Body of pancreas (tissue), 4 donors: Measurements from ENCODE around the gene CTNNA2. TPM values are rescaled to one million over a fixed set of nuclear protein-coding genes. Genes with fewer than 3 reads are reported as not detected.

Source experiments
- ATAC-seq: fragments of 150-250 bp; one replicate; pipeline ENCODE4 v1.9.1; 2016
- DNase-seq, 4 donors: peaks; one replicate each; pipeline ENCODE4 v3.0.0-alpha.2; 2019
- H3K27ac ChIP-seq, 4 donors: fragments of 200-600 bp; sonication (generic); 1 replicate in 3 of 4; 2 replicates in 1 of 4; pipeline versions ENCODE4 v1.5.1 to v1.6.1; 2016 to 2019; ENCODE audit warnings: mild to moderate bottlenecking in 1 of 4, mixed read lengths in 1 of 4, moderate library complexity in 1 of 4
- H3K27me3 ChIP-seq, 2 donors: fragments of 200-600 bp; sonication (generic); one replicate each; pipeline ENCODE4 v1.6.0; 2016; ENCODE audit warnings: mild to moderate bottlenecking in 1 of 2
- H3K36me3 ChIP-seq, 2 donors: fragments of 200-600 bp; sonication (generic); replicated peaks in 1 of 2; 2 replicates each; pipeline ENCODE4 v1.5.1; 2016; ENCODE audit warnings: low read depth in 2 of 2; ENCODE audit not compliant: insufficient read depth in 1 of 2
- H3K4me1 ChIP-seq: fragments of 200-600 bp; sonication (generic); one replicate; pipeline ENCODE4 v1.6.0; 2016
- H3K4me3 ChIP-seq, 2 donors: fragments of 200-600 bp; sonication (generic); 1 replicate in 1 of 2; 2 replicates in 1 of 2; pipeline ENCODE4 v1.5.1; 2016 to 2019
- H3K9me3 ChIP-seq, 3 donors: fragments of 200-600 bp; sonication (generic); 1 replicate in 2 of 3; 2 replicates in 1 of 3; pipeline ENCODE4 v1.5.1; 2016
- POLR2A ChIP-seq, 3 donors: fragments of 450-650 bp; IDR thresholded peaks; one replicate each; pipeline ENCODE4 v1.6.1; 2016; ENCODE audit warnings: antibody characterized with exemption in 3 of 3, mild to moderate bottlenecking in 2 of 3
- WGBS, 2 donors: methylation state at CpG; one replicate each; pipeline ENCODE4 v1.1.5; 2017; 5-methylcytosine and 5-hydroxymethylcytosine counted together
- intact Hi-C: fragments of 100-400 bp; cut with DNase I; formaldehyde crosslinking; loops from one replicate; pipeline ENCODE4 v1.15.1; 2023
- total RNA-seq, 2 donors: library from RNA; depleted of rRNA; stranded (reverse); fragments of >200 nt; gene quantifications; one replicate each; pipeline ENCODE4 v1.1.0, GENCODE V29; 2016
- TF ChIP-seq, protein P1 (sequence below), 7 experiments: fragments of 450-650 bp in 4 of 7; fragments of 200-600 bp in 3 of 7; sonication (generic) in 3 of 7; IDR thresholded peaks; one replicate each; pipeline ENCODE4 v1.5.1; 2016 to 2019; ENCODE audit warnings: antibody characterized with exemption in 7 of 7

The CTNNA2 gene
- total RNA-seq, 2 donors from 2014 or later, result 0.52 to 29.3 TPM

DNA sequence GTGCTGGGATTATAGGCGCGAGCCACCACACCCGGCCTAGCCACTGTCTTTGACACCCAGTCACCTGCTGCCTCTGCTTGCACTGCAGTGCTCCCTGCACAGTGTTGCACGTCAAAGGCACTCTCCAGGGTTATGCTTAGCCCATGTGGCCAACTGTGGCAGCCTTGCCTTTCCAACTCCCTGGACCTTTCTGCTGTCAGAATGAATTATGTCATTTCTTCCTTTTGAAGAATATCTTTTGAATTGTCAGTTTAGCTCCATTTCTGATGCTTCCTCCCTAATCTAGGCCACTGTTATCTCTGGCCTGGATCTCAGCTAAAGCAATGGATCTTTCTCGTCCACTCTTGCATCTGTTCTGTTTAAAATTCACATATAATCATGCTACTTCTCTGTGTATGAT, 821.0 kb downstream of the CTNNA2 start:
- ATAC-seq (no peak), DNase-seq (no peak)
- no peak for TF ChIP-seq POLR2A (IDR thresholded peaks at IDR 0.05)
- TF ChIP-seq, protein P1, sequence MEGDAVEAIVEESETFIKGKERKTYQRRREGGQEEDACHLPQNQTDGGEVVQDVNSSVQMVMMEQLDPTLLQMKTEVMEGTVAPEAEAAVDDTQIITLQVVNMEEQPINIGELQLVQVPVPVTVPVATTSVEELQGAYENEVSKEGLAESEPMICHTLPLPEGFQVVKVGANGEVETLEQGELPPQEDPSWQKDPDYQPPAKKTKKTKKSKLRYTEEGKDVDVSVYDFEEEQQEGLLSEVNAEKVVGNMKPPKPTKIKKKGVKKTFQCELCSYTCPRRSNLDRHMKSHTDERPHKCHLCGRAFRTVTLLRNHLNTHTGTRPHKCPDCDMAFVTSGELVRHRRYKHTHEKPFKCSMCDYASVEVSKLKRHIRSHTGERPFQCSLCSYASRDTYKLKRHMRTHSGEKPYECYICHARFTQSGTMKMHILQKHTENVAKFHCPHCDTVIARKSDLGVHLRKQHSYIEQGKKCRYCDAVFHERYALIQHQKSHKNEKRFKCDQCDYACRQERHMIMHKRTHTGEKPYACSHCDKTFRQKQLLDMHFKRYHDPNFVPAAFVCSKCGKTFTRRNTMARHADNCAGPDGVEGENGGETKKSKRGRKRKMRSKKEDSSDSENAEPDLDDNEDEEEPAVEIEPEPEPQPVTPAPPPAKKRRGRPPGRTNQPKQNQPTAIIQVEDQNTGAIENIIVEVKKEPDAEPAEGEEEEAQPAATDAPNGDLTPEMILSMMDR (IDR thresholded peaks at IDR 0.05), result no peak
- intact Hi-C loops, result no loop called here
- Histone ChIP-seq H3K36me3 (no peaks in the 10 kb centered on the region), H3K4me3 (no peak overlapping the region), H3K27ac (no peak overlapping the region), H3K9me3 (no peaks in the 10 kb centered on the region), H3K4me1 (no peaks in the 10 kb centered on the region), H3K27me3 (no peaks in the 10 kb centered on the region)
- WGBS, 2 donors, result 69 to 74% methylated on average over 5 of the region's 5 CpGs

DNA sequence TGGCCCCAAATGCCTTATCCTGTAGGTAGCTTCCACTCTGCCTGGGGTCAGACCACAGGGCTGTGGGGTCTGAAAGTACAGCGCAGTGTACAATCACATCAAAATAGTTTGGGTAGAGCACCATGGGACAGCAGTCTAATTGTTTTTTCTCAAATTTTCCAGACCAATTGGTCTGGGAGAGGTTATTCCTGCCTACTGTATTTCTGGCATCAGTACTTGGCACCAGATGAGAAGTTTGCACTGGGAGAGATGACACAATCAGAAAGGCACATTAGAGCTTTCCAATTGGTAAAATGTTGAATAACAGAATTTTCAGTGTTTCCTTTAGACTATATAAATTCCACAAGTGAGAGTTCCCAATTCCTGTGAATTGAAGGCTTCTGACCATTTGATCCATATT, 822.6 kb downstream of the CTNNA2 start:
- WGBS, 2 donors, result 78 to 95% methylated on average over 1 of the region's 1 CpG
- TF ChIP-seq, protein P1 (IDR thresholded peaks at IDR 0.05), result no peak
- no peak for TF ChIP-seq POLR2A (IDR thresholded peaks at IDR 0.05)
- Histone ChIP-seq H3K36me3 (no peaks in the 10 kb centered on the region), H3K4me3 (no peak overlapping the region), H3K4me1 (no peaks in the 10 kb centered on the region), H3K27me3 (no peaks in the 10 kb centered on the region), H3K27ac (no peak overlapping the region), H3K9me3 (no peaks in the 10 kb centered on the region)
- ATAC-seq (no peak), DNase-seq (no peak)
- intact Hi-C loops, result no loop called here

DNA sequence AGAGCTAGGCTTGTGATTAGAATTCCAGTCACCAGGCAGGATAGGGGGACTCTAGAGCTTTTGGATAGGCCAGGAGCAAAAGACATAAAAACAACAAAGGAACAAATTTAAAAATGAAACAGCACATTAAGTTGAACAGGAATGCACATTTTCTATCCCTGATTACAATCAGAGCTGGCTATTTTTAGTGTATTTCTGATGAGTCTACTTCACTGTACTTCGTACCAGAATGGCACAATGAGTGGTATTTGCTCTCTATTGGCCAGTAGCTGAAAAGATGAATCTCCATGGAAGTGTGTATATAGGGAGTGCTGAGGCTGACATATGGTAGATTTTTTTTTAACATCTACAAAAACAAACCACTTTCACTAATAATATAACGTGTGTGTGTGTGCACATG, 825.9 kb downstream of the CTNNA2 start:
- Histone ChIP-seq H3K36me3 (no peaks in the 10 kb centered on the region), H3K9me3 (no peaks in the 10 kb centered on the region), H3K4me1 (no peaks in the 10 kb centered on the region), H3K27ac (no peak overlapping the region), H3K4me3 (no peak overlapping the region), H3K27me3 (no peaks in the 10 kb centered on the region)
- intact Hi-C loops, result no loop called here
- ATAC-seq (no peak), DNase-seq (no peak)
- WGBS, 2 donors, result 43 to 57% methylated on average over 2 of the region's 2 CpGs
- TF ChIP-seq POLR2A (IDR thresholded peaks at IDR 0.05), result no peak
- TF ChIP-seq, protein P1 (IDR thresholded peaks at IDR 0.05), result no peak

DNA sequence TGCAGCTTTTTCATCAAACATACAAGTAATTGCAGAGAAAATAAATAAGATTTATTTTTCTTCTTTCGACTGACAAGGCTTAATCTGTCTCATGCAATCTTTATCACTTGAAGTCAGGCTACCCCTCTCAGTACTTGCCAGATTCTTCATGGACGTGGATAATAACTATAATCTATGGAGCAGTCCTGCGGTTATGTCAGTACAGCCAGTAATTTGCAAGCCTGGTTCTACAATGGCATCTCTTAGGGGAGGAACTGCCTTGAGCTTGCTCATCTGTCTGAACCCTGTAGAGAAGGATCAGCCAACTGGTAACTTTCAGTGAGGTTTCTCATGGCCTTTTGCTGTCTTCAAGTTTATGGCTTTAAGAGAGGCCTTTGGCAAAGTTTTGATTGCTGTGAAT, 827.2 kb downstream of the CTNNA2 start:
- intact Hi-C loops, result no loop called here
- H3K27me3 ChIP-seq, result no peaks in the 10 kb centered on the region
- TF ChIP-seq, protein P1 (IDR thresholded peaks at IDR 0.05), result no peak
- no peak for TF ChIP-seq POLR2A (IDR thresholded peaks at IDR 0.05)
- no peaks in the 10 kb centered on the region for H3K36me3 ChIP-seq
- H3K27ac ChIP-seq, result no peak overlapping the region
- DNase-seq, result no peak
- H3K9me3 ChIP-seq, result no peaks in the 10 kb centered on the region
- H3K4me1 ChIP-seq, result no peaks in the 10 kb centered on the region
- H3K4me3 ChIP-seq, result no peak overlapping the region
- 56 to 65% methylated on average over 3 of the region's 3 CpGs for WGBS, 2 donors
- no peak for ATAC-seq

DNA sequence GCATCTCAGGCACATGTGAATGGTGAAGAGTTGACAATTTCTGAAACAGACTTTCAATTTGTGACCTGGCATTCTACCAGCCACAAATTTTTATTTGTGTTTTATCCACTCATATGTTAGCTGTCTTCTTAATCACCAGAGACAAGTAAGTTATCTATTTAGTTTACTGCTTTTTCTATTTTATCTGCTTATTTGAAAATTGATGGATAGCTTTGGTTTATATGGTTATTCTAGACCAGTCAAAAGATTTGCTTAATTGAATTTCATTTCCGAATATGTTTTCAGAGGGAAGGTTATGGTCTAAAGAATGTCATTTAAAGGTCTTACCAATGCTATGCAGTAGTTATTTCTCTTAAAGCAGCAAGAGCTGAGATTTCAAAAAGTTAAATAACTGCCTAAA, 835.2 kb downstream of the CTNNA2 start:
- 38 to 53% methylated on average over 1 of the region's 1 CpG for WGBS, 2 donors
- no peak overlapping the region for H3K27ac ChIP-seq
- TF ChIP-seq, protein P1 (IDR thresholded peaks at IDR 0.05), result no peak
- TF ChIP-seq POLR2A (IDR thresholded peaks at IDR 0.05), result no peak
- H3K4me3 ChIP-seq, result no peak overlapping the region
- ATAC-seq, result no peak
- H3K9me3 ChIP-seq, result no peaks in the 10 kb centered on the region
- no peaks in the 10 kb centered on the region for H3K27me3 ChIP-seq
- intact Hi-C loops, result no loop called here
- no peaks in the 10 kb centered on the region for H3K36me3 ChIP-seq
- DNase-seq, result no peak
- H3K4me1 ChIP-seq, result no peaks in the 10 kb centered on the region
